UCSD-AML1 (cell line): ENCODE results near the gene ARHGEF17.
A peak's percentile ranks its signal among the peaks of the same experiment; 100 is the strongest.

Experiments used
- DNase-seq: peaks from one replicate; lab custom pipeline; 2025; ENCODE audit not compliant: unreplicated experiment; lab: John Stamatoyannopoulos, UW

The ARHGEF17 gene

GRCh38 chr11:73292525-73292894, 15.6 kb upstream of the ARHGEF17 start:
- DNase-seq: no peak

GRCh38 chr11:73293356-73293936, 14.6 kb upstream of the ARHGEF17 start:
- no peak for DNase-seq

DNA sequence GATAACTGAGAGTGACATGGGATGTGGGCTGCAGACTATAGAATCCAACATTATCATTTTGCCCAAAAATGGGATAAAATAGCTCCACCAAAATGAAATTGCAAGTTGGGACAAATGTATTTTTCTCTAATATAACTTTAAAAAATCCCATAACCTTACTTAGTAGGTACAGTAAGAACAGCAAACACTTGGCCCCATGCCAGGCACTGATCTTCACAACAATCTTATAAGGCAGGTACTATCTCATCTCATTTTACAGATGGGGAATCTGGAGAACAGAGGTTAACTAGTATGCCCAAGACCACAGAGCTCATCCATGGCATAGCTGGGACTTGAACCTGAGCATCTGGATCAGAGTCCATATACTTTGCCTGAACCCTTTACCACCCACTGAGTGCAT, 13.5 kb upstream of the ARHGEF17 start:
- no peak for DNase-seq

GRCh38 chr11:73295241-73295995, 12.7 kb upstream of the ARHGEF17 start:
- DNase-seq: peak; percentile 78

GRCh38 chr11:73295996-73296318, 12.1 kb upstream of the ARHGEF17 start:
- DNase-seq: no peak

- no peak for DNase-seq
Observed at GRCh38 chr11:73296501-73297230, 11.4 kb upstream of the ARHGEF17 start.

DNA sequence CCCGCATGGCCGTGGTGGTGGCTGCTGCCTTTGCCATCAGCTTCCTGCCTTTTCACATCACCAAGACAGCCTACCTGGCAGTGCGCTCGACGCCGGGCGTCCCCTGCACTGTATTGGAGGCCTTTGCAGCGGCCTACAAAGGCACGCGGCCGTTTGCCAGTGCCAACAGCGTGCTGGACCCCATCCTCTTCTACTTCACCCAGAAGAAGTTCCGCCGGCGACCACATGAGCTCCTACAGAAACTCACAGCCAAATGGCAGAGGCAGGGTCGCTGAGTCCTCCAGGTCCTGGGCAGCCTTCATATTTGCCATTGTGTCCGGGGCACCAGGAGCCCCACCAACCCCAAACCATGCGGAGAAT, 10.9 kb upstream of the ARHGEF17 start:
- no peak for DNase-seq

GRCh38 chr11:73297702-73298101, 10.4 kb upstream of the ARHGEF17 start:
- no peak for DNase-seq

- no peak for DNase-seq
Observed at GRCh38 chr11:73298233-73298632, 9.8 kb upstream of the ARHGEF17 start.

DNA sequence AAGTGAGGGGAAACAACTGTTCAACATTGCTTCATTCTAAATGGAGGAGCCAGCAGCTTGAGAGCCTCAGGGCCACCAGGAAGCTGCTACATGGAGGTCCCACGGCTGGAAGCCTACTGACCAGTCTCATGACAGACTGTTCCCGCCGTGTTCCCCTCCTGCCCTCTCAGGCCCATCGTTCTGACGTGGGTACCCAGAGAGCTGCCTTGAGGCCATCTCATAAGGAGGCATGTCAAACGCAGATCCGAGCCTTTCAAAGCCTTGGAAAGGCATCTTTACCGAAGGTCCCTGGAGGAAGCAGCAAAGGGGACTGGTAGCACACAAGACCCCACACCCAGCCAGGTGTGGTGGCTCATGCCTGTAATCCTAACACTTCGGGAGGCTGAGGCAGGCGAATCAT, 8.3 kb upstream of the ARHGEF17 start:
- DNase-seq: no peak

DNA sequence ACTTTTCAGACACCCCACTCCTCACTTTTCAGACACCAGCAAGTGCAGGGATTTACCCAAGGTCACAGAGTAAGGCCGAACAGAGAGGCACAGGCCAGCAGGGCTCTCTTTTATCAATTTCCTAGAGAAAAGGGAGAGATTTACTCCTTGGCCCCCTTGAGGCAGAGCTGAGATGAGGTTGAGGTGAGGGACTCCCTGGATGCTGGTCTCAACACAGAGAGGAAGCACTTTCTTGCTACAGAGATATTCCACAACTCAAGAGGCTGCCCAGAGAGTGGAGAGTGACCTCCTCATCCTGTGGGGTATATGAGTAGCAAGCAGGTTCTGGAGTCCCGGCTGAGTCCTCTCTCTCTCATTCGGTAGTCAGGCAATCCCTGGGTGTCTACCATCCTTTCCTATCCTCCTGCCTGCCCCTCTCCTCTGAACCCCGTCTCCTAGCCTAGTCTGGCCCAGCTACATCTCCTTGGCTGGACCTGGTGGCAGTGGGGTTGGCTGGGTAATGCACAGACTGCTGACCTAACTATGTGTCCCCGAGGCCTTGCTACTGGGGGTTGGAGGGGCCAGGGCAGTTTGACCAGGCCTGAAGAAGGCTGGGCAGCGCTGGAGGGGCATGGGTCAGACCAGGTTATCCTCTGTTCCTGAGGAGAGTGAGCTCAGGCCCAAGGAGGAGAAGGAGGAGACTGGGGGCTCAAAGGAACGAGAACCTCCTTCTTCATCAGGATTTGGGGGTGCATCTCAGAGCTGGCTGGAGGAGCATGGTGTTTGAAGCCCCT, 1.8 kb upstream of the ARHGEF17 start:
- DNase-seq: no peak

DNA sequence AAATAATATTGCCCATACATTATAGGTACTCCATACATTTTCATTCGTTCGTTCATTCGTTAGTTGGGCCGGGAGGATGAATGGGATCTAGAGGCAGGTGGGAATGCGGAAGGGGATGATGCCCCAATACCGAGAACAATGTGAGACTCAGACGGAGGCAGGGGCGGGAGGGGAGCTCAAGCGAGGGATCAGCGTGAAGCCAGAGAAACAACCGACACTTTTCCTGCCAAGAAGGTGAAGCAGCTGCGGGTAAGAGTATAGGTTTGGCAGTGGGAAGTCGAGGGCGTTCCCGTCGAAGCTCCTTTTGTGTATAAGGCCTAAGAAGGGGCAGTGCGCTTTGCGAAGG, 1.1 kb upstream of the ARHGEF17 start:
- DNase-seq: no peak

DNA sequence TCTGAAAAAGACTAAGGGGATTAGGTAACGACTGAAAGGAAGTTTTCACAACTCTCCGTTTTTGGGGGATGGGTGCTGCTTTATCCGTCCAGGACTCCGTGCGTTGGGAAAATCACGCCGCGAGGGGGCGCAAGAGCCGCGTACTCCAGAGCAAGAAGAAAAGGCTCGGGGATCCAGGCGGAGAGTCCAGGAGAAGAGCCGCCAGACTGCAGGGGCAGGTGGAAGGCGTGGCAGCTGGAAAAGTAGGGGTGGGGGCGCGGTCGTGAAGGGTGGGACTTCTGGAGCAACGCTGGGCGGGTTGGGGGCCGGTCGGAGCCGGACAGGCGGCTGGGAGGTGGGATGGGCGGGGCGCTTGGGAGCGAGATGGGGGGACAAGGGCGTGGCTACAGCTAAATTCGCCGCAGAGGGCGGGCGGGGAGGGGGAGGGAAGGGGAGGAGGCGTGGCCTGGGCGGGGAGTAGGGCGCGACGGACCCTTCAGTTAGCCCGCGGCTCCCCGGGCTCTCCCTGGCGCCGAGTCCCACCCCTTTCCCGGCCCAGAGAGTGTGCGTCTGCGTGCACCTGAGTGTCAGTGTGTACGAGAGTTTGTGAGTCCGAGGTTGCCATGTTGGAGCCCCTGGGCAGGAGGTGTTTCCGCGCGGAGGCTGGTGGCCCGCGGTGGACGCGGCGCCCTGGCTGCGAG, 613 bp upstream of the ARHGEF17 start:
- DNase-seq: peak; percentile 97

- DNase-seq: peak; percentile 81
Observed at GRCh38 chr11:73308961-73309919, 1.2 kb downstream of the ARHGEF17 start.

DNA sequence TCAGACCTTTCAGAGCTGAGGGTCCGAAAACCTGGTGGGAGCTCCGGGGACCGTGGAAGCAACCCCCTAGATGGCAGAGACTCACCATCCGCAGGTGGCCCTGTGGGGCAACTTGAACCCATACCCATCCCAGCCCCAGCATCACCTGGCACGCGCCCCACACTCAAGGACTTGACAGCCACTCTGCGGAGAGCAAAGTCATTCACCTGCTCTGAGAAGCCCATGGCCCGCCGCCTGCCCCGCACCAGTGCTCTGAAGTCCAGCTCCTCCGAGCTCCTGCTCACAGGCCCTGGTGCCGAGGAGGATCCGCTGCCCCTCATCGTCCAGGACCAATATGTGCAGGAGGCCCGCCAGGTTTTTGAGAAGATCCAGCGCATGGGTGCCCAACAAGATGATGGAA, 2.0 kb downstream of the ARHGEF17 start:
- no peak for DNase-seq

DNA sequence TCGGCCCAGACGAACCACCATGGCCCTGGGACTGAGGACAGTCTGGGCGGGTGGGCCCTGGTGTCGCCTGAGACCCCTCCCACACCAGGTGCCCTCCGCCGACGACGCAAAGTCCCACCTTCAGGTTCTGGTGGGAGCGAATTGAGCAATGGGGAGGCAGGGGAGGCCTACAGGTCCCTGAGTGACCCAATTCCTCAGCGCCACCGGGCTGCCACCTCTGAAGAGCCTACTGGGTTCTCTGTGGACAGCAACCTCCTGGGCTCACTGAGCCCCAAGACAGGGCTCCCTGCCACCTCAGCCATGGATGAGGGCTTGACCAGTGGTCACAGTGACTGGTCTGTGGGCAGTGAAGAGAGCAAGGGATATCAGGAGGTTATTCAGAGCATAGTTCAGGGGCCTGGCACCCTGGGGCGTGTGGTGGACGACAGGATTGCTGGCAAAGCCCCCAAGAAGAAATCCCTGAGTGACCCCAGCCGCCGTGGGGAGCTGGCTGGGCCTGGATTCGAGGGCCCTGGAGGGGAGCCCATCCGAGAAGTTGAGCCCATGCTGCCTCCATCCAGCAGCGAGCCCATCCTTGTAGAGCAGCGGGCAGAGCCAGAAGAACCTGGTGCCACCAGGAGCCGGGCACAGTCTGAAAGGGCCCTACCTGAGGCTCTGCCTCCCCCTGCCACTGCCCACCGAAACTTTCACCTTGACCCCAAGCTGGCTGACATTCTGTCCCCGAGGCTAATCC, 2.8 kb downstream of the ARHGEF17 start:
- DNase-seq: no peak

DNA sequence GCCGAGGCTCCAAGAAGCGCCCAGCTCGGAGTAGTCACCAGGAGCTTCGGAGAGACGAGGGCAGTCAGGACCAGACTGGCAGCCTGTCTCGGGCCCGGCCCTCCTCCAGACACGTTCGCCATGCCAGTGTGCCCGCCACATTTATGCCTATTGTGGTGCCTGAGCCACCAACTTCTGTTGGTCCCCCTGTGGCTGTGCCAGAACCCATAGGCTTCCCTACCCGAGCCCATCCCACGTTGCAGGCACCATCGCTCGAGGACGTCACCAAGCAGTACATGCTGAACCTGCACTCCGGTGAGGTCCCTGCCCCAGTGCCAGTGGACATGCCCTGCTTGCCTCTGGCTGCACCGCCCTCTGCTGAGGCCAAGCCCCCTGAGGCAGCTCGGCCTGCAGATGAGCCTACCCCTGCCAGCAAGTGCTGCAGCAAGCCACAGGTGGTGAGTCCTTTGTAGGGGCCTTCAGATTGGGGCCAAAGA, 3.4 kb downstream of the ARHGEF17 start:
- DNase-seq: no peak

DNA sequence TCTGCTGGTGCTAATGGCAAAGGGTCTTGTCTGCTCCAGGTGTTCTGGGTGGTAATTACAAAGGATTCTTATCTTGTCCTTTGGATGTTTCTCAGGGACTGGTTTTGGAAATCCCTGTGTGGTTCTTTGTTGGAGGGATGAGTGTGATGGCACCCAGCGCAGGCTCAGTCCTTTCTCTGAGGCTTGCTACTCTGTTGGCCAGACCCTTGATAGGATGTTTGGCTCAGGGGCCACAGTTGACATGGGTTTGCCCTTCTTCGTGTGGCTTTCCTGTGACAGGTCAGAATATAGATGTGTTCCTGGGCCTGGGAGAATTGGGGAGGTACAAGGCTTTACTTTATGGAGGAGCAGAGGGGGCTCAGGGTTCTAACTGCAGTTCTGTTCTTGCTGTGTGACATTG, 4.0 kb downstream of the ARHGEF17 start:
- no peak for DNase-seq

GRCh38 chr11:73312851-73313327, 4.8 kb downstream of the ARHGEF17 start:
- no peak for DNase-seq
